Measurements from ENCODE around the gene LYSMD1. TPM values are rescaled to one million over a fixed set of nuclear protein-coding genes. Genes with fewer than 3 reads are reported as not detected.
A peak's percentile ranks its signal among the peaks of the same experiment; 100 is the strongest.

The LYSMD1 gene
- total RNA-seq, 1 donor from 2014 or later = 7.5 TPM

- Mint-ChIP-seq H3K36me3 (ENCODE audit: low read depth, unreplicated experiment) (peaks cover 17% of the 10 kb centered on the region), H3K4me3 (ENCODE audit: unreplicated experiment) (peak overlapping the region; percentile 35), H3K27ac (ENCODE audit: unreplicated experiment) (no peak overlapping the region)
These were observed 21.5 kb upstream of the LYSMD1 start for GRCh38 chr1:151187205-151187604.

DNA sequence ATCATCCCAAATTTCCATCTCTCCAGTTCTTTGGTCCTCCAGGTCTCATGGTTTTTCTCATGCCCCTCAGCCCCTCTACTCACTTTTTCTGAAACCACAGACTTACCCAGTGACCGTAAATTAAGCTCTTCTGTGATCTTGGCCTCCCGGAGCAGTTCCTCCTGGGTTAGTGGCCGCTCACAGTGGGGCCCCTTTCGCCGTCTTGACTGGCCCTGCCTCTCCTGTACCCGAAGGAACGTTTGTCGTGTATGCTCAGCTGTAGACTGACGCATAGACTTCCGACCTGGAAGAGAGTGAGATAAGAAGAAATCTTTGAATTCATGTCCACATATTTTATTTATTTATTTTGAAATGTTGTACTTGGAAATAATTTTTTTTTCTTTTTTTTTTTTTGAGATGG is 18.5 kb upstream of the LYSMD1 start:
- Mint-ChIP-seq H3K4me3 (ENCODE audit: unreplicated experiment) (peak overlapping the region; percentile 13), H3K27ac (ENCODE audit: unreplicated experiment) (no peak overlapping the region), H3K4me1 (ENCODE audit: unreplicated experiment) (peaks cover 3% of the 10 kb centered on the region), H3K36me3 (ENCODE audit: low read depth, unreplicated experiment) (peaks cover 28% of the 10 kb centered on the region), H3K9me3 (ENCODE audit: unreplicated experiment) (no peaks in the 10 kb centered on the region), H3K27me3 (ENCODE audit: unreplicated experiment) (peaks cover 2% of the 10 kb centered on the region)
- TF ChIP-seq, protein P1, sequence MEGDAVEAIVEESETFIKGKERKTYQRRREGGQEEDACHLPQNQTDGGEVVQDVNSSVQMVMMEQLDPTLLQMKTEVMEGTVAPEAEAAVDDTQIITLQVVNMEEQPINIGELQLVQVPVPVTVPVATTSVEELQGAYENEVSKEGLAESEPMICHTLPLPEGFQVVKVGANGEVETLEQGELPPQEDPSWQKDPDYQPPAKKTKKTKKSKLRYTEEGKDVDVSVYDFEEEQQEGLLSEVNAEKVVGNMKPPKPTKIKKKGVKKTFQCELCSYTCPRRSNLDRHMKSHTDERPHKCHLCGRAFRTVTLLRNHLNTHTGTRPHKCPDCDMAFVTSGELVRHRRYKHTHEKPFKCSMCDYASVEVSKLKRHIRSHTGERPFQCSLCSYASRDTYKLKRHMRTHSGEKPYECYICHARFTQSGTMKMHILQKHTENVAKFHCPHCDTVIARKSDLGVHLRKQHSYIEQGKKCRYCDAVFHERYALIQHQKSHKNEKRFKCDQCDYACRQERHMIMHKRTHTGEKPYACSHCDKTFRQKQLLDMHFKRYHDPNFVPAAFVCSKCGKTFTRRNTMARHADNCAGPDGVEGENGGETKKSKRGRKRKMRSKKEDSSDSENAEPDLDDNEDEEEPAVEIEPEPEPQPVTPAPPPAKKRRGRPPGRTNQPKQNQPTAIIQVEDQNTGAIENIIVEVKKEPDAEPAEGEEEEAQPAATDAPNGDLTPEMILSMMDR (IDR thresholded peaks at IDR 0.05; ENCODE audit: unreplicated experiment) = no peak
- no peak for DNase-seq (ENCODE audit: low spot score)

More at GRCh38 chr1:151187205-151187604, 21.5 kb upstream of the LYSMD1 start:
- no peak for DNase-seq (ENCODE audit: low spot score)
- H3K9me3 Mint-ChIP-seq (ENCODE audit: unreplicated experiment) = no peaks in the 10 kb centered on the region
- H3K27me3 Mint-ChIP-seq (ENCODE audit: unreplicated experiment) = peaks cover 6% of the 10 kb centered on the region
- TF ChIP-seq, protein P1 (IDR thresholded peaks at IDR 0.05; ENCODE audit: unreplicated experiment) = no peak
- peaks cover 9% of the 10 kb centered on the region for H3K4me1 Mint-ChIP-seq (ENCODE audit: unreplicated experiment)

DNA sequence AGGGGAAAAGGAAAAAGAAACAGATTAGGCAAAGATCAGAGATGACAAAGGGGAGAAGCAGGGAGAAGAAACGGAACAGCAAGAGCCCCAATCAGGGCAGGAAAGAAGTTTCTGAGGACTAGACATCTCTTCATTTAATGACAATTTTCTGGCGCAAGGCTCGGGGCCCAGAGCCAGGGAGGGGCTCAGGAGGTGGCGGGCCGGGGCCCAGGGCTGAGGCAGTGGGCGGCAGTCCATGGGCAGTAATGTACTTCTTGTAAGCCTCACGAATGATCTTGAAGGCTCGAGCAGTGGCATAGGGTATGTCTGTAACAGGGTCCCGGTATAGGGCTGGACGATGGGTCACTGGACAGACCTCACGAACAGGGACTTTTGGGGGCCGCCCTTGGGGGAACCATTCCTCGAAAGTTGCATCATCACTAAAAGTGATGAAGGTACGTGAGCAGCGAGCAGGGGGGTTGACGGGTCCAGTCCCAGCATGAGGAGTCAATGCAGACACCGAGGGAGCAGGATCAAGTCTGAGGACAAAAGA is 10.9 kb upstream of the LYSMD1 start:
- Mint-ChIP-seq H3K9me3 (ENCODE audit: unreplicated experiment) (no peaks in the 10 kb centered on the region), H3K36me3 (ENCODE audit: low read depth, unreplicated experiment) (peaks cover 46% of the 10 kb centered on the region), H3K27me3 (ENCODE audit: unreplicated experiment) (peaks cover 5% of the 10 kb centered on the region), H3K27ac (ENCODE audit: unreplicated experiment) (peak overlapping the region; percentile 75), H3K4me3 (ENCODE audit: unreplicated experiment) (peak overlapping the region; percentile 71), H3K4me1 (ENCODE audit: unreplicated experiment) (no peaks in the 10 kb centered on the region)
- no peak for DNase-seq (ENCODE audit: low spot score)
- TF ChIP-seq, protein P1 (IDR thresholded peaks at IDR 0.05; ENCODE audit: unreplicated experiment) = no peak

- Mint-ChIP-seq H3K4me3 (ENCODE audit: unreplicated experiment) (peak within 1 kb of the TSS; percentile 71), H3K4me1 (ENCODE audit: unreplicated experiment) (no peaks in the 10 kb centered on the region), H3K27ac (ENCODE audit: unreplicated experiment) (peak within 1 kb of the TSS; percentile 75), H3K36me3 (ENCODE audit: low read depth, unreplicated experiment) (peaks cover 39% of the 10 kb centered on the region), H3K9me3 (ENCODE audit: unreplicated experiment) (no peaks in the 10 kb centered on the region), H3K27me3 (ENCODE audit: unreplicated experiment) (peaks cover 5% of the 10 kb centered on the region)
- DNase-seq (ENCODE audit: low spot score) = no peak
- TF ChIP-seq, protein P1 (IDR thresholded peaks at IDR 0.05; ENCODE audit: unreplicated experiment) = peak; percentile 62
These were observed 10.2 kb upstream of the LYSMD1 start, which contains the start of gene TMOD4 for GRCh38 chr1:151175863-151176262. TSS of gene TMOD4 (minus strand) at chr1:151175981. CDS start at chr1:151174875, 1,106 bp downstream.

- TF ChIP-seq, protein P1 (IDR thresholded peaks at IDR 0.05; ENCODE audit: unreplicated experiment) = no peak
- no peak for DNase-seq (ENCODE audit: low spot score)
- peaks cover 5% of the 10 kb centered on the region for H3K27me3 Mint-ChIP-seq (ENCODE audit: unreplicated experiment)
- no peaks in the 10 kb centered on the region for H3K4me1 Mint-ChIP-seq (ENCODE audit: unreplicated experiment)
- H3K27ac Mint-ChIP-seq (ENCODE audit: unreplicated experiment) = no peak overlapping the region
- no peak overlapping the region for H3K4me3 Mint-ChIP-seq (ENCODE audit: unreplicated experiment)
- peaks cover 37% of the 10 kb centered on the region for H3K36me3 Mint-ChIP-seq (ENCODE audit: low read depth, unreplicated experiment)
- H3K9me3 Mint-ChIP-seq (ENCODE audit: unreplicated experiment) = no peaks in the 10 kb centered on the region
These were observed 9.5 kb upstream of the LYSMD1 start for GRCh38 chr1:151175041-151175741.

Measured in endothelial cell (in vitro differentiated cells).